ENCODE measurements around the gene HDAC1. TPM values are rescaled to one million over a fixed set of nuclear protein-coding genes. Genes with fewer than 3 reads are reported as not detected.

Gene HDAC1
- polyA plus RNA-seq, 1 of the 3 experiments (the other 2 are of a cell fraction) = 172 TPM

DNA sequence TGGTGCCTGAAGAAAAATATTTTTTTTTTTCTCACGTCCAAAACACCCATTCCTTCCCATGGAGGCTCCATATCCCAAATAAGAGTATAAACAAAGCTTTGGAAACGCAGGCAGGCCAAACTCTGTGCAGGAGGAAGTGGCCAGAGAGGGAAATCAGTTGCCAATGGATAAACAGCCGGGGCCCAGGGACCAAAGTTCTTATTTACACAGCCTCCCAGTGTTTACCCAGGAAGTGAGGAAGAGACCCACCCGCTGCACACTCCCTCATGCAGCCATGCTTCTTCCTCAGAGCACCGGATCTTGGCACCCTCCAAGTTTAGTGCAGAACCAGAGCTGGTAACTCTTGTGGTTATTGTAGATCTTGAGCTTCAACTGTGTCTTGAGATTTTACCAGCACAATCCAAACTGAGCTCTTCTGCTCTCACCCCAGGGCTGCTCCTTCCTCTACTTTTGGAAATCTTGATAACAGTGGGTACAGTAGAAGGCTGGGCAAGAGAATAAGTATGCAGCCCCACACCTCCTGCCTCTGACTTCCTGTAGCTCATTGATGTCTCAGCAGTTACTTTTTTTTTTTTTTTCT, 29.9 kb downstream of the HDAC1 start:
- Histone ChIP-seq H3K36me3 (replicated peaks in 1 of 2; ENCODE audit: control insufficient read depth in 1 of 2, insufficient read depth in 2 of 2, low read length in 1 of 2) (peaks cover 11 to 28% of the 10 kb centered on the region in 2 experiments), H3K9ac (no peak overlapping the region), H4K20me1 (ENCODE audit: insufficient read depth) (0 out of 2 replicates have a peak, but pooled peaks cover 7% of the 10 kb centered on the region), H3K4me1 (ENCODE audit: control insufficient read depth in 1 of 2, insufficient read depth in 2 of 2, low read depth in 1 of 2, low read length in 1 of 2) (0 out of 4 replicates have a peak, but pooled peaks cover 0 to 6% of the 10 kb centered on the region in 2 experiments), H3K9me2 (no peaks in the 10 kb centered on the region), H3K27ac (ENCODE audit: low read depth in 2 of 2, low read length in 1 of 2) (no peak overlapping the region), H3F3A (replicated peaks; ENCODE audit: insufficient read depth) (peaks cover 11% of the 10 kb centered on the region), H2AFZ (ENCODE audit: low read depth) (no peak overlapping the region), H3K4me3 (ENCODE audit: low read depth in 2 of 2, low read length in 1 of 2) (no peak overlapping the region), H3K27me3 (ENCODE audit: insufficient read depth) (no peaks in the 10 kb centered on the region), H3K9me3 (no peaks in the 10 kb centered on the region), H3K4me2 (no peak overlapping the region), H3K79me2 (ENCODE audit: insufficient read depth) (peaks cover 14% of the 10 kb centered on the region)
- ChIA-PET CTCF (interaction anchor here (0.8 to 2.4 kb wide), 5 partner anchors 11 to 106 kb away, joined by 3 to 7 read pairs (median 4); partner anchors contain the start of gene MARCKSL1), POLR2A (interaction anchor here (0.9 to 1.9 kb wide), 2 partner anchors 9 to 10 kb away, joined by 5 to 7 read pairs; no protein-coding TSS in a partner anchor)
- TF ChIP-seq USF1 (IDR thresholded peaks at IDR 0.05; ENCODE audit: borderline replicate concordance, low read depth) (no peak), TEAD4 (IDR thresholded peaks at IDR 0.05; ENCODE audit: borderline replicate concordance, insufficient read depth) (no peak)
- no peak for DNase-seq
- WGBS (ENCODE audit: low lambda C conversion rate) = 74% methylated on average over 5 of the region's 5 CpGs

- 98% methylated on average over 6 of the region's 11 CpGs for WGBS (ENCODE audit: low lambda C conversion rate)
- Histone ChIP-seq H4K20me1 (ENCODE audit: insufficient read depth) (peaks cover 20% of the 10 kb centered on the region; the same call in 1 of the 2 replicates), H3K79me2 (ENCODE audit: insufficient read depth) (peaks cover 14% of the 10 kb centered on the region), H2AFZ (ENCODE audit: low read depth) (no peak overlapping the region), H3K27ac (ENCODE audit: low read depth in 2 of 2, low read length in 1 of 2) (no peak overlapping the region), H3K9me2 (no peaks in the 10 kb centered on the region), H3F3A (replicated peaks; ENCODE audit: insufficient read depth) (peaks cover 30% of the 10 kb centered on the region), H3K4me1 (ENCODE audit: control insufficient read depth in 1 of 2, insufficient read depth in 2 of 2, low read depth in 1 of 2, low read length in 1 of 2) (no peaks in the 10 kb centered on the region; a peak in 1 of 4 replicates), H3K4me2 (no peak overlapping the region), H3K9me3 (no peaks in the 10 kb centered on the region), H3K36me3 (replicated peaks in 1 of 2; ENCODE audit: control insufficient read depth in 1 of 2, insufficient read depth in 2 of 2, low read length in 1 of 2) (peaks cover 32 to 51% of the 10 kb centered on the region in 2 experiments), H3K27me3 (ENCODE audit: insufficient read depth) (no peaks in the 10 kb centered on the region), H3K4me3 (ENCODE audit: low read depth in 2 of 2, low read length in 1 of 2) (no peak overlapping the region), H3K9ac (no peak overlapping the region)
- DNase-seq = no peak
- ChIA-PET CTCF (no interaction called here), POLR2A (no interaction called here)
- TF ChIP-seq FOSL2 (IDR thresholded peaks at IDR 0.05; ENCODE audit: borderline replicate concordance, low read depth) = no peak
- TF ChIP-seq JUND (IDR thresholded peaks at IDR 0.05) = no peak
- no peak for TF ChIP-seq RFX5 (IDR thresholded peaks at IDR 0.05; ENCODE audit: low read length)
- TF ChIP-seq USF2 (IDR thresholded peaks at IDR 0.05; ENCODE audit: borderline replicate concordance, low read depth, low read length) = no peak
- no peak for TF ChIP-seq POLR2AphosphoS5 (IDR thresholded peaks at IDR 0.05; ENCODE audit: low read depth, low read length)
- TF ChIP-seq, protein P1, sequence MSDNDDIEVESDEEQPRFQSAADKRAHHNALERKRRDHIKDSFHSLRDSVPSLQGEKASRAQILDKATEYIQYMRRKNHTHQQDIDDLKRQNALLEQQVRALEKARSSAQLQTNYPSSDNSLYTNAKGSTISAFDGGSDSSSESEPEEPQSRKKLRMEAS (IDR thresholded peaks at IDR 0.05; ENCODE audit: low read depth) = no peak
- TF ChIP-seq USF1 (IDR thresholded peaks at IDR 0.05; ENCODE audit: borderline replicate concordance, low read depth) = no peak
- TF ChIP-seq NFIC (IDR thresholded peaks at IDR 0.05; ENCODE audit: borderline replicate concordance) = no peak
- no peak for TF ChIP-seq ELF1 (IDR thresholded peaks at IDR 0.05)
- no peak for TF ChIP-seq NRF1 (IDR thresholded peaks at IDR 0.05; ENCODE audit: low read depth, low read length)
- TF ChIP-seq RAD21 (IDR thresholded peaks at IDR 0.05; ENCODE audit: low read length) = no peak
- TF ChIP-seq TAF1 (IDR thresholded peaks at IDR 0.05; ENCODE audit: borderline replicate concordance, low read depth, low read length) = no peak
- TF ChIP-seq GATA2 (CRISPR knock-in tag; IDR thresholded peaks at IDR 0.05) = no peak
- TF ChIP-seq MXI1 (IDR thresholded peaks at IDR 0.05; ENCODE audit: low read depth, low read length) = no peak
- TF ChIP-seq PBX3 (IDR thresholded peaks at IDR 0.05) = no peak
- no peak for TF ChIP-seq FOXJ3 (CRISPR knock-in tag; IDR thresholded peaks at IDR 0.05)
These were observed 35.3 kb downstream of the HDAC1 start for GRCh38 chr1:32327204-32327603.
